Memory B cell (primary cell): ENCODE measurements around the gene LYPD4.
A peak's percentile ranks its signal among the peaks of the same experiment; 100 is the strongest.
"Not testable (repeated sequence)": the region's sequence is repeated elsewhere in the genome, so short reads cannot be mapped to it uniquely, and the experiment has no call there.

Experiments
- ATAC-seq: fragments of 150-1000 bp; cut with Tn5 transposase; 2 replicates; pipeline ENCODE4 v1.10.0; 2021; ENCODE audit warnings: low read depth, mild to moderate bottlenecking, moderate library complexity
- DNase-seq, 2 donors: peaks; one replicate each; pipeline ENCODE4 v3.0.0; 2022; ENCODE audit warnings: low spot score in 2 of 2
- H3K27ac Mint-ChIP-seq: one replicate; pipeline ENCODE4 v1.8.0; 2022; ENCODE audit warnings: mild to moderate bottlenecking, moderate library complexity, mixed read lengths
- H3K27me3 Mint-ChIP-seq: one replicate; pipeline ENCODE4 v1.8.0; 2022; ENCODE audit warnings: mixed read lengths
- H3K36me3 Mint-ChIP-seq: one replicate; pipeline ENCODE4 v1.8.0; 2022; ENCODE audit warnings: mild to moderate bottlenecking, mixed read lengths
- H3K4me1 Mint-ChIP-seq: one replicate; pipeline ENCODE4 v1.8.0; 2022; ENCODE audit warnings: mixed read lengths
- H3K4me3 Mint-ChIP-seq: one replicate; pipeline ENCODE4 v1.8.0; 2022; ENCODE audit warnings: mild to moderate bottlenecking, moderate library complexity, mixed read lengths
- H3K9me3 Mint-ChIP-seq: one replicate; pipeline ENCODE4 v1.8.0; 2022; ENCODE audit warnings: mixed read lengths

LYPD4 gene

DNA sequence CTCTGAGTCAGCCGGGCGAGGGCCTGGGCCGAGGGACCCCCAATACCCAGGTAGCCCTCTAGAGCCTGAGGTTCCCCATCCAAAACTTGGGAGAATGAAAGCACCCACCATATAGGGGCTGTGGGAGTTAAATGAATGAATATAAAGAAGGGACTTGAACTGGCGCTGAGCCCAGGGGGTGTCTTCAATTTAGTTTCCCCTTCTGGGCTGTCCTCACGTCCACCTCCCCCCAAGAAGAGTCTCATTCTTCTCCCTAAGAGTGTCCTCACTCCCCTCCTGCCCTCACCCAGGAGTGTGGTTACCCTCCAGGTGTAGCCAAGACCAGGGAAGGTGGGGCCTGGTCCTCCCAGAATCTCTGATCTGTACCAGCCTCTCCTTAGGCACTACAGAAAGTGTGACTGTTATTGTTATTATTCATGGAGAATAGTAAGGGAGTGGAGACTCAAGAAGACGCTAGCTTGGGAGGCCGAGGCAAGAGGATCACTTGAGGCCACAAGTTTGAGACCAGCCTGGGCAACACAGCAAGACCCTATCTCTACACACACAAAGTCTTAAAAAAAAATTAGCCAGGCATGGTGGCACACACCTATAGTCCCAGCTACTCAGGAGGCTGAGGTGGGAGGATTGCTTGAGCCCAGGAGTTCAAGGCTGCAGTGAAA lies 35.3 kb upstream of the LYPD4 start:
- ATAC-seq (no peak), DNase-seq (no peak)
- Mint-ChIP-seq H3K27ac (peak overlapping the region; percentile 99), H3K27me3 (no peaks in the 10 kb centered on the region), H3K9me3 (no peaks in the 10 kb centered on the region), H3K36me3 (peaks cover 43% of the 10 kb centered on the region), H3K4me3 (peak overlapping the region; percentile 100), H3K4me1 (peaks cover 37% of the 10 kb centered on the region)

DNA sequence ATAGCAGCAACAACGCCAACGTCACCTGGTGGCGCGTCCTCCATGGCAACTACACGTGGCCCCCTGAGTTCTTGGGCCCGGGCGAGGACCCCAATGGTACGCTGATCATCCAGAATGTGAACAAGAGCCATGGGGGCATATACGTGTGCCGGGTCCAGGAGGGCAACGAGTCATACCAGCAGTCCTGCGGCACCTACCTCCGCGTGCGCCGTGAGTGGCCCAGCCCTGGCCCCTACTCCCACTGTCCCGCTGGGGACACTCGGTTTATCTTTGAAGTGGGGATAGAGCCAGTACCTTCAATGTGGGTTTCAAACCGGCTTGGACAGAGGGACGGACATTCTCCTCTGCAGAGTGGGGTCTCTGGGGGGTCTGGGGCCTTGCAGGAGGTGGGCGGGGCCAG lies 34.6 kb upstream of the LYPD4 start:
- Mint-ChIP-seq H3K4me1 (peaks cover 35% of the 10 kb centered on the region), H3K4me3 (peak overlapping the region; percentile 100), H3K27me3 (no peaks in the 10 kb centered on the region), H3K27ac (peak overlapping the region; percentile 99), H3K9me3 (no peaks in the 10 kb centered on the region), H3K36me3 (peaks cover 43% of the 10 kb centered on the region)
- no peak for DNase-seq
- no peak for ATAC-seq

DNA sequence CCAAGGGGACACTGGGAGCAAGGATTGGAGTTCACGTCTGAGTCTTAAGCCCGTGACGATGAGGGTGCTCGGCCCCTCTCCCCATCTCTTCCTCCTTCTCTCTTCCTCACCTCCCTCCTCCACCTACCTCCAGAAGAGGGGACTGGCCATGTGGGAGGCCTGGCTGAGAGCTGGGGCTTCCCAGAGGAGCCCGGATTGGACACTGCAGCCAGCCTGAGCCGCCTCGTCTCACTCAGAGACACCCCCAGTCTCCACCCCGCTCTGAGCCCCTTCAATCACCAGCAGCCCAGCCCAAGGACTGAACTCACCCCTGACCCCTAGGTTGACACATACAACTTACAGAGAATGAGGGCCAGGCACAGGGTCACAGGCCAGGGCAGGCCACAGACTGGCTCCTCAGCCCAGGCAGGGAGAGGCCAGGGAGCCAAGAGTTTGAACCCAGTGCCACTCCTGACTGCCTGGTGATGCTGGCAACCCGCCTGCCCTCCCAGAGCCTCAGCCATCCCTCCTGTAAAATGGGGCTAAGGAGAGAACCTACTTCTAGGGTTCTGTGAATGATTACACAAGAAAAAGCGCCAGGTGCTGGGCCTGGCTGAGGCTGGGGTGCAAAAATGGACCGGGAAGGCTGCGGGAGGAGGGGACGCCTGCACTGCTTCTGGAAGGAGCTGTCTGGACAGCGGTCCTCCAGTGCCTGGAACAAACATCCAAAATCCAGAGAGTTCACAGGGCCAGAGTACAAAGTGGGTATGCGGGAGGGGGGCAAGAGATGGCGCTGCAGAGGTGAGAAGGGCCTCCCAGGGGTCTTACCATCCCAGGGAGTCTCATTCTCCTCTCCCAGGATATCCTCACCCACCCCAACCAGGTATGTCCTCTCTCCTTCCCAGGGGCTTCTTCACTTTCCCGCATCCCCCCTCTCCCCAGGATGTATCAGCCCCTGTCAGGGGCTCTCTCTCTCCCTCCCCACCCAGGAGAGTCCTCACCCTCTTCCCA lies 33.7 kb upstream of the LYPD4 start:
- DNase-seq: no peak
- Mint-ChIP-seq H3K4me3 (peak overlapping the region; percentile 100), H3K4me1 (peaks cover 31% of the 10 kb centered on the region), H3K9me3 (no peaks in the 10 kb centered on the region), H3K27me3 (no peaks in the 10 kb centered on the region), H3K36me3 (peaks cover 39% of the 10 kb centered on the region), H3K27ac (peak overlapping the region; percentile 99)
- ATAC-seq: no peak

DNA sequence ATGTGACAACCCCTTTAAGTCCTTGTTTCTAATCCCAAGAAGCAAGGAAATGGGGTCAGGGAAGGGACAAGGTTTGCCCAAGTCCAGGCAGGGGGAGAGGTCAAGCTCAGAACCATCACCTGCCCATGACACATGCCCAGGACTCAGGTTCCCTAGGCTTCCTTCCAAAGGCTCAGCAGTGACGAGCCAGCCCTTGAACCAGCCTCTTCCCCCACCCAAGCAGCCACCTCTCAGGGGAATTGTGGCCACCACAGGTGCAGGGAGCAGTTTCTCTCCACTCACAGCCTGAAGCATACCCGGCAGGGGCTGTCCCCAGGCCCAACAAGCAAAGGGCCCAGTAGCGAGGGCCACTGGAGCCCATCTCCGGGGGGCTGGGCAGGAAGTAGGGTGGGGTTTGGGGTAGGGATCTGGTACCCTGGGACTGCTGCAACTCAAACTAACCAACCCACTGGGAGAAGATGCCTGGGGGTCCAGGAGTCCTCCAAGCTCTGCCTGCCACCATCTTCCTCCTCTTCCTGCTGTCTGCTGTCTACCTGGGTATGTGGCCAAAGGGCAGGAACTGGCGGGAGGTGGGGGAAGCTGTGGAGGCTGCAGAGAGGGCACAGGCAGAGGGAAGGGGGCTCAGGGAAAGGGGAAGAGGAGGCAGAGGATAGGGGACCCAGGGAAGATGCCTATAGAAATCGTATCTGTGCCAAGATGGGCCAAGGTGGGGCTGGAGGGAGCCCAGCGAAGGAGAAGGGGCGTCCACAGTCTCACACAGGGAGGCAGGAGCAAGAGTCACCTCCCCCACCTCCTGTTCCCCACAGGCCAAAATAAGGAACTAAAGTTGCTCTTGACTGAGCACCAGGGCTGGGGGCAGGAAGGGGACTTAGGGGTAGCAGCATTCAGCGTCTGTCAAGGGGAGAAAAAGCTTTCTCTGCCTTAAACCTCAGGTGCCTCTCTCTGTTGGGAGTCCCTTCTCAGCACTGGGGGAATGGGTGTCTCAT lies 32.7 kb upstream of the LYPD4 start, which contains the start of gene CD79A:
TSS of gene CD79A (plus strand) at position 433 of the 986 bp plus-strand sequence. CDS start at position 459, 26 bp downstream.
- no peaks in the 10 kb centered on the region for H3K27me3 Mint-ChIP-seq
- peak within 1 kb of the TSS; percentile 99 for H3K27ac Mint-ChIP-seq
- peak within 1 kb of the TSS; percentile 100 for H3K4me3 Mint-ChIP-seq
- peak; percentile 84 to 93 for DNase-seq
- H3K36me3 Mint-ChIP-seq: peaks cover 34% of the 10 kb centered on the region
- peak; percentile 72 for ATAC-seq
- no peaks in the 10 kb centered on the region for H3K9me3 Mint-ChIP-seq
- H3K4me1 Mint-ChIP-seq: peaks cover 34% of the 10 kb centered on the region

DNA sequence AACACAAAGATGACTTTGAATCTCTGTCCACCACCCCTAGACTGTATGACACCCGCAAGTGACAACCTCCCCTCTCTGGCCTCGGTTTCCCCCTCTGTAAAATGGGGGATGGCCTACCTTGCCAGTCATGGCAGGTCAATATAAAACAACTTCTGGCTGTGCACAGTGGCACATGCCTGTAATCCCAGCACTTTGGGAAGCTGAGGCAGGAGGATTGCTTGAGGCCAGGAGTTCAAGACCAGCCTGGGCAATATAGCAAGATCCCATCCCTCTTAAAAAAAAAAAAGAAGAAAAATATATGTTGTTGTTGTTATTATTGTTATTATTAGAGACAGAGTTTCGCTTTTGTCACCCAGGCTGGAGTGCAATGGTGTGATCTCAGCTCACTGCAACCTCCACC lies 31.5 kb upstream of the LYPD4 start:
- Mint-ChIP-seq H3K27ac (peak overlapping the region; percentile 99), H3K4me1 (peaks cover 38% of the 10 kb centered on the region), H3K36me3 (peaks cover 31% of the 10 kb centered on the region), H3K4me3 (peak overlapping the region; percentile 100)
- not testable (repeated sequence) for H3K9me3 Mint-ChIP-seq, ATAC-seq, DNase-seq, H3K27me3 Mint-ChIP-seq

DNA sequence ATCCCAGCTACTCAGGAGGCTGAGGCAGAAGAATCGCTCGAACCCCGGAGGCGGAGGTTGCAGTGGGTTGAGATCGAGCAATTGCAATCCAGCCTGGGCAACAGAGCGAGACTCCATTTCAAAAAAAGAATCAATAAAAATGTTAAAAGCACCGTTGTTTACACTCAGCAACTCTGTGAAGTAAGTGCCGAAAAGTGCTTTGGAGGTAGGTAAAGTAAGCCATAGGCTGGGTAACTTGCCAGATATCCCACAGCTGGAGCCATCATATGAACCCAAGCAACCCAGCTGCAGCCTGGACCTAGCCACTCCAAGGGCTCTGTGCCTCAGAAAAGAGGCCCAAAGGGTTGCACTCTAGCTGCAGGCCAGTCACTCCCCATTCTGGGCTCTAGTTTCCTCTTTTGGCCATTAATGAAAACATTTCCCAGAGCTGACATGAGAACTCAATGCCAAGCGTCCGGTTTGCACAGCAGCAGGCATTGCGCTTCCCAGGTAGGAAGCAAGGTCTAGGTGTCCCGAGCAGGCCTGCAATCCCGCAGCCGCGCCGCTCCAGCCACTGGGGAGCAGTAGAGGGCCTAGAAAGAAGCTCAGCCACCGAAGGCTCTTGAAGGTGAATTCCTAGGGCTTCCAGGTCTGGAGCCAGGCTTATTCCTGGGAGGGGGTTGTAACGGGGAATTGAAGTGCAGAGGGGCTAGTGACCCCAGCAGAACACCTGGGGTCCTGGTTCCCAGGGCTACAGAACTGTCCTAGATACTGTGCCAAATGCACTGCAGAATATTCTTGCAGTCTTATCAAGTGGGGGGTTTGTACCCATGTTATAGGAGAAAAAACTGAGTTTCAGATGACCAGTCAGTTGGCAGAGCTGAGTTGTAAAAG lies 28.5 kb upstream of the LYPD4 start:
- Mint-ChIP-seq H3K9me3 (no peaks in the 10 kb centered on the region), H3K4me3 (peak overlapping the region; percentile 45), H3K4me1 (peaks cover 44% of the 10 kb centered on the region), H3K27me3 (no peaks in the 10 kb centered on the region), H3K36me3 (peaks cover 20% of the 10 kb centered on the region), H3K27ac (peak overlapping the region; percentile 89)
- ATAC-seq: no peak
- DNase-seq: peak; percentile 63 to 72

DNA sequence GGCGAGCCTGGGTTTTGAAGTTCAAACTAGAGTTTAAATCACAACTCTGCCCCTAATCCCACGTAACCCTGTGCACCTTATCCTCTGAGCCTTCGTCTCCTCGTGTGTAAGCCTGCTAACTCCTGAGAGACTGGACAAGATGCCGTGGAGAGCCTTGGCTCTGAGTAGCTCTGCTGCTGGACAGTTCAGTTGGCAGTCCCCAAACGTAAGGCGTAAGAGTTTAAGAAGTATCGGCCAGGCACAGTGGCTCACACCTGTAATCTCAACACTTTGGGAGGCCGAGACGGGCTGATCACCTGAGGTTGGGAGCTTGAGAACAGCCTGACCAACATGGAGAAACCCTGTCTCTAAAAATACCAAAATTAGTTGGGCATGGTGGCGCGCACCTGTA lies 27.9 kb upstream of the LYPD4 start:
- Mint-ChIP-seq H3K4me3 (peak overlapping the region; percentile 44), H3K9me3 (no peaks in the 10 kb centered on the region), H3K27me3 (no peaks in the 10 kb centered on the region), H3K36me3 (peaks cover 16% of the 10 kb centered on the region), H3K4me1 (peaks cover 48% of the 10 kb centered on the region), H3K27ac (no peak overlapping the region)
- DNase-seq: no peak
- no peak for ATAC-seq

DNA sequence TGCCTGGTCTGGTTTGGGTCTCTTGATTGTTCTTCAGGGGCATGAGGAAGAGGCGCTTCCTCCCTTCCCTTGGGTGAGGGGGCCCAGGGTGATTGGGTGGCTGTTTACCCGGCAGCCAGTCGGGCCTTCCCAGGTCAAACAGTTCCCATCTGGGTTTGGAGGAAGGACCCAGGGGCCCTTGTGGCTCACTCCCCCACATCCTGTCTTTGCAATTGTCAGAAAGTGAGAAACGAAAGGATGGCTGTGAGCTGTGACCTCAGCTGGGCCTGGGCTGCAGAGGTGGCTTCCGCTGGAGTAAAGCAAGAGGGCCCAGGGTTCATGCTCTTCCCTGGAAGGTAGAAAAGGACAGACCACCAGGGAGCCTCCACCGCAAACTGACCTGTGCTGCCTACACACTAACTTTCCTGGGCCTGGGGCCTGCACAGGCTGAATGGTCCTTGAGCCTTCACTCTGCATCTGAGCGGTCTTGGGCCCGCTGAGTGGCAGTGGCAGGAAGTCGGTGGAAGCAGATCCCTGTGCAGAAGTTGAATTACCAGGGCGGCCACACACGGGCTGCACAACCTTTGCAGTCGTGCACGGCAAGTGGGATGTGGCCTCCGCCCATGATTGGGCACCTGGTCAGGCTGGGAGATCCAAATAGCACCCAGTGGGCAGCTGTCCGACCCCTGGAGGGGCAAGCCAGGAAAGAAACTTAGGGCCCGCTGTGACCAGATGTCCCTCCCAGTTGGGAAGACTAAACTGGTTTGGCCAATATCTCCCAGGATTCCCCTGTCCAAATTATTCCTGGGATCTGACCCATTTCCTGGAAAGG lies 27.3 kb upstream of the LYPD4 start:
- peak; percentile 43 to 45 for DNase-seq
- H3K4me3 Mint-ChIP-seq: peak overlapping the region; percentile 65
- ATAC-seq: peak; percentile 38
- peaks cover 48% of the 10 kb centered on the region for H3K4me1 Mint-ChIP-seq
- H3K9me3 Mint-ChIP-seq: no peaks in the 10 kb centered on the region
- peaks cover 13% of the 10 kb centered on the region for H3K36me3 Mint-ChIP-seq
- no peaks in the 10 kb centered on the region for H3K27me3 Mint-ChIP-seq
- peak overlapping the region; percentile 93 for H3K27ac Mint-ChIP-seq

DNA sequence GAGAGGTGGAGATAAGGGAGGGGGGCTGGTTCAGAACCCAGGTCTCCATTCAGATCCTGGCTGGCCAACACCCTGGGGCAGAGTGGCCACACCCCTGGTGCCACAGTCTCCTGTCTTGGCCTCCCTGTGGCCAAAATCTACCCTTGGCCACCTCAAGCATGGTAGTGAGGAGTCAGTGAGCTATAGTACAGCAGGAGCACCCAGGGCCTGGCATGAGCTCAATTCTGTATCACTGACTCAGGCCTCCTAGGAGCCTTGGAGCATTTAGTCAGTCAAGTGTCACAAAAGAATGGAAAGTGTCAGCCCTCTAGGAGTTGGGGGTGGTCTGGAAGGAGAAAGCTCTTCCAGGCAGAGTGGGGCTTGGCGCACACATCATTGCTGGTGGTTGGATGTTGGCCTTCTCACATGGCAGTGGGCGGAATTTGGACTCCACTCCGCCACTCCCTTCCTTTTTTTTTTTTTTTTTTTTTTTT lies 26.0 kb upstream of the LYPD4 start:
- no peak for DNase-seq
- no peak for ATAC-seq
- no peaks in the 10 kb centered on the region for H3K9me3 Mint-ChIP-seq
- H3K4me3 Mint-ChIP-seq: peak overlapping the region; percentile 29
- H3K27ac Mint-ChIP-seq: peak overlapping the region; percentile 93
- H3K4me1 Mint-ChIP-seq: peaks cover 47% of the 10 kb centered on the region
- no peaks in the 10 kb centered on the region for H3K27me3 Mint-ChIP-seq
- H3K36me3 Mint-ChIP-seq: peaks cover 13% of the 10 kb centered on the region

DNA sequence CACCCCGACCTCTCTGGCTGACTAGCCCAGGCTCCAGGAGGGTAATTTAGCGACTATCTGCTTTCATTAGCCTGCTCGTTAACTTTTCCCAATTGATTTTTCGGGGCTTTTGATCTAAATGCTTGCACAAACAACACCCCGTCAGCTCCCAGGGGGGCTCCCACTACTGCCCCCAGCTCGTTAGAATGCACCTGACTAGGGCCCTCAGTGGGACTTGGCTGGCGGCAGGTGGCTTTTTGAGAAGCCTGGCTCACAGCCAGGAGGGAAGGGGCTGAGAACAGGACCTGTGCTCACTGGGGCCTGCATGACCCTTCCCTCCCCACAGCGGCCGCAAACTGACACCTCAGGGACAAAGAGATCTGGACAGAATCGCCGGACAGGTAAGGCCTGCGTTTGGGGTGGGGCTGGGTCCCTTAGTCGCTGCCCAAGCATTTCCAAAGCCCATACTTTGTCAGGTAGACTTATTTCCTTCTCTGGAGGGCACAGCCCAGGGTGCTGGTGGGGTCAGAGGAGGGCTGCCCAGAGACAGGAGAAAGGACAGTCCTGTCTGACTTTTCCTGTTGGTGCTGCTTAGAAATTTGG lies 25.0 kb upstream of the LYPD4 start:
- Mint-ChIP-seq H3K27ac (peak overlapping the region; percentile 93), H3K4me1 (peaks cover 46% of the 10 kb centered on the region), H3K9me3 (no peaks in the 10 kb centered on the region), H3K4me3 (no peak overlapping the region), H3K36me3 (peaks cover 13% of the 10 kb centered on the region), H3K27me3 (no peaks in the 10 kb centered on the region)
- ATAC-seq: no peak
- no peak for DNase-seq

DNA sequence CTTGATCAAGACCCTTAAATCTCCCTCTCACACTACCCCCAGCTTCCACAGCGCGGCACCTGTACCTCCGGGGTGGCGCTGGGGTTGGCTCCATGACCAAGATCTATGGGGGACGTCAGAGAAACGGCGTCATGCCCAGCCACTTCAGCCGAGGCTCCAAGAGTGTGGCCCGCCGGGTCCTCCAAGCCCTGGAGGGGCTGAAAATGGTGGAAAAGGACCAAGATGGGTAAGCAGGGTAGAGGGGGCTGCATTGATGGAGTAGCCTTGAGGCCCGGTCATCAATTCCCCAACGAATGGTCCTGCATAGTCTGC lies 24.5 kb upstream of the LYPD4 start:
- DNase-seq: no peak
- no peak overlapping the region for H3K4me3 Mint-ChIP-seq
- H3K27me3 Mint-ChIP-seq: no peaks in the 10 kb centered on the region
- H3K27ac Mint-ChIP-seq: peak overlapping the region; percentile 93
- peaks cover 16% of the 10 kb centered on the region for H3K36me3 Mint-ChIP-seq
- H3K4me1 Mint-ChIP-seq: peaks cover 49% of the 10 kb centered on the region
- no peaks in the 10 kb centered on the region for H3K9me3 Mint-ChIP-seq
- no peak for ATAC-seq
